GM23248 (cell line): ENCODE results near the gene DHRS4L2.
"Not testable (repeated sequence)": the region's sequence is repeated elsewhere in the genome, so short reads cannot be mapped to it uniquely, and the experiment has no call there.

Source experiments
- EZH2 ChIP-seq: fragments of 200-600 bp; sonication (generic); IDR thresholded peaks from 2 replicates; pipeline ENCODE4 v1.6.1; 2018; ENCODE audit warnings: antibody characterized with exemption, mild to moderate bottlenecking; ENCODE audit not compliant: insufficient read depth, poor library complexity, severe bottlenecking
- EZH2phosphoT487 ChIP-seq: fragments of 200-600 bp; sonication (generic); IDR thresholded peaks from 2 replicates; pipeline ENCODE4 v1.6.1; 2018; ENCODE audit warnings: antibody characterized with exemption, moderate library complexity, mild to moderate bottlenecking, low read depth; ENCODE audit not compliant: insufficient read depth

GRCh38 chr14:24006817-24007652 is 18.3 kb downstream of the DHRS4L2 start:
- TF ChIP-seq EZH2, EZH2phosphoT487: not testable (repeated sequence)
